Activated CD4-positive, alpha-beta memory T cell treated with anti-CD3 and anti-CD28 coated beads, Interleukin-2, amount 10 ng/mL, durations not matched to agents 7 days and 5 days (primary cell): ENCODE measurements around the gene UBE3A. TPM values are rescaled to one million over a fixed set of nuclear protein-coding genes. Genes with fewer than 3 reads are reported as not detected.

Experiments
- CTCF ChIA-PET: fragments of 350-600 bp; sonication (Branson Sonifier 250); formaldehyde crosslinking; loops from one replicate; lab custom pipeline; 2021; ENCODE audit warnings: antibody characterized with exemption, inconsistent platforms; lab: Charles Lee
- POLR2A ChIA-PET: fragments of 350-600 bp; sonication (Branson Sonifier 250); formaldehyde crosslinking; loops from one replicate; lab custom pipeline; 2021; ENCODE audit warnings: antibody characterized with exemption; lab: Charles Lee
- DNase-seq: peaks from one replicate; pipeline ENCODE4 v3.0.0-alpha.2; 2020
- H3K27ac Mint-ChIP-seq: one replicate; pipeline ENCODE4 v1.8.0; 2021; ENCODE audit warnings: mild to moderate bottlenecking, mixed read lengths
- H3K27me3 Mint-ChIP-seq: one replicate; pipeline ENCODE4 v1.8.0; 2021; ENCODE audit warnings: mixed read lengths
- H3K36me3 Mint-ChIP-seq: one replicate; pipeline ENCODE4 v1.8.0; 2021; ENCODE audit warnings: low read depth, mixed read lengths
- H3K4me1 Mint-ChIP-seq: one replicate; pipeline ENCODE4 v1.8.0; 2021; ENCODE audit warnings: mixed read lengths
- H3K4me3 Mint-ChIP-seq: one replicate; pipeline ENCODE4 v1.8.0; 2021; ENCODE audit warnings: mild to moderate bottlenecking, mixed read lengths
- H3K9me3 Mint-ChIP-seq: one replicate; pipeline ENCODE4 v1.8.0; 2021; ENCODE audit warnings: mixed read lengths
- total RNA-seq, 2 experiments: library from RNA; stranded (reverse); gene quantifications; one replicate each; pipeline ENCODE4 v1.2.3, GENCODE V29; 2021

The UBE3A gene
- total RNA-seq, 2 experiments from 2014 or later, result 74.9 to 82.2 TPM

DNA sequence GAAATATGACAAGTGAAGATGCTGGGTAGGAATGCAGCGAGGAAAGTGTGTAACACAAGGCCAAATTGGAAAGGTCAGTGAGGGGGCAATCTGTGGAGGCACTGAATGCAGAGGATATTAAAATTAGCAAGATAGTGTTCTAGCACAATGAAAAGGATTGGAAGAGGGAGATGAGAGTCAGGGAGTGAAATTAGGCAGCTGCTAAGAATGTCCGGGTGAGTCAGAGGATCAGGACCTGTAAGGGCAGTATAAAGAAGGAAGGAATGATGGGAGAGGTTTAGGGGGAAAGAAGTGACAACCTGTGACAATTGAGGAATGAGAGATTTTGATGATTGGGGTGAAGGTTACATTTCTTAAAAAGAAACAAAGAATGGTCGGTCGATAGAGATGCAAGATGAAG, 103.5 kb downstream of the UBE3A start:
- ChIA-PET POLR2A (no interaction called here), CTCF (no interaction called here)
- Mint-ChIP-seq H3K27me3 (no peaks in the 10 kb centered on the region), H3K9me3 (peaks cover 22% of the 10 kb centered on the region), H3K36me3 (peaks cover 81% of the 10 kb centered on the region), H3K27ac (no peak overlapping the region), H3K4me1 (no peaks in the 10 kb centered on the region), H3K4me3 (no peak overlapping the region)
- DNase-seq, result no peak

GRCh38 chr15:25333049-25333448, 105.8 kb downstream of the UBE3A start:
- Mint-ChIP-seq H3K27me3 (no peaks in the 10 kb centered on the region), H3K36me3 (peaks cover 69% of the 10 kb centered on the region), H3K4me1 (no peaks in the 10 kb centered on the region), H3K27ac (no peak overlapping the region), H3K9me3 (peaks cover 22% of the 10 kb centered on the region), H3K4me3 (no peak overlapping the region)
- POLR2A ChIA-PET, result no interaction called here
- no peak for DNase-seq
- CTCF ChIA-PET, result interaction anchor here (0.7 kb wide), 1 partner anchor 84 kb away, joined by 4 read pairs; no protein-coding TSS in a partner anchor

- Mint-ChIP-seq H3K4me3 (no peak overlapping the region), H3K9me3 (peaks cover 22% of the 10 kb centered on the region), H3K4me1 (no peaks in the 10 kb centered on the region), H3K27me3 (no peaks in the 10 kb centered on the region), H3K36me3 (peaks cover 64% of the 10 kb centered on the region), H3K27ac (no peak overlapping the region)
- CTCF ChIA-PET, result no interaction called here
- no peak for DNase-seq
- POLR2A ChIA-PET, result interaction anchor here (1.0 kb wide), 1 partner anchor 8 kb away, joined by 3 read pairs; no protein-coding TSS in a partner anchor
Measured at GRCh38 chr15:25332306-25332705, 106.5 kb downstream of the UBE3A start.

DNA sequence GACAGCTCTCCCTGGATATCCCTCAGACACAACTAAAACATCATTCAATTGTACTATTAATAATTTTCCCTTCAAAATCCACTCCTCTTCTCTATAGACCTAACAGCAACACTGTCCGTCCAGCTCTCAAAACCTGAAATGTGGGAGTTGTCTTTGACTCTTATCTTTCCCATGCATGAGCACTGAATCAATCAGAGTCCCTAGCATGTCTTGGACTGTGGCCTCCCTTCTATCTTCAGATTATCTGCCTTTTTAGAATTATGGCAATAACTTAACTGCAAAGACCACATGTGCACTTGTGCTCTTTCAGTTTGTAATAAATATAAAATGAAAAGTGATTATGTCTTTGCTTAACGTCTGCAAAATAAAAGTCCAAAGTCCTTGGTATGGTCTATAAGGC, 107.0 kb downstream of the UBE3A start:
- H3K36me3 Mint-ChIP-seq, result peaks cover 60% of the 10 kb centered on the region
- no peak overlapping the region for H3K27ac Mint-ChIP-seq
- no peak for DNase-seq
- ChIA-PET POLR2A (interaction anchor here (1.0 kb wide), 1 partner anchor 9 kb away, joined by 3 read pairs; no protein-coding TSS in a partner anchor), CTCF (interaction anchor here (0.7 kb wide), 1 partner anchor 79 kb away, joined by 6 read pairs; no protein-coding TSS in a partner anchor)
- no peaks in the 10 kb centered on the region for H3K4me1 Mint-ChIP-seq
- H3K27me3 Mint-ChIP-seq, result no peaks in the 10 kb centered on the region
- H3K9me3 Mint-ChIP-seq, result peaks cover 22% of the 10 kb centered on the region
- no peak overlapping the region for H3K4me3 Mint-ChIP-seq

GRCh38 chr15:25331404-25331803, 107.4 kb downstream of the UBE3A start:
- no peak overlapping the region for H3K4me3 Mint-ChIP-seq
- ChIA-PET CTCF (interaction anchor here (0.7 kb wide), 1 partner anchor 79 kb away, joined by 6 read pairs; no protein-coding TSS in a partner anchor), POLR2A (interaction anchor here (1.0 kb wide), 1 partner anchor 9 kb away, joined by 3 read pairs; no protein-coding TSS in a partner anchor)
- no peaks in the 10 kb centered on the region for H3K4me1 Mint-ChIP-seq
- H3K9me3 Mint-ChIP-seq, result peaks cover 22% of the 10 kb centered on the region
- H3K27ac Mint-ChIP-seq, result no peak overlapping the region
- no peak for DNase-seq
- peaks cover 56% of the 10 kb centered on the region for H3K36me3 Mint-ChIP-seq
- no peaks in the 10 kb centered on the region for H3K27me3 Mint-ChIP-seq

- CTCF ChIA-PET, result no interaction called here
Measured at GRCh38 chr15:25329696-25330095, 109.1 kb downstream of the UBE3A start.

GRCh38 chr15:25327686-25328085, 111.1 kb downstream of the UBE3A start:
- ChIA-PET CTCF (no interaction called here), POLR2A (no interaction called here)
- no peak overlapping the region for H3K27ac Mint-ChIP-seq
- no peak overlapping the region for H3K4me3 Mint-ChIP-seq
- H3K27me3 Mint-ChIP-seq, result no peaks in the 10 kb centered on the region
- H3K4me1 Mint-ChIP-seq, result no peaks in the 10 kb centered on the region
- peaks cover 28% of the 10 kb centered on the region for H3K36me3 Mint-ChIP-seq
- DNase-seq, result no peak
- peaks cover 11% of the 10 kb centered on the region for H3K9me3 Mint-ChIP-seq

More at GRCh38 chr15:25329696-25330095, 109.1 kb downstream of the UBE3A start:
- Mint-ChIP-seq H3K27ac (no peak overlapping the region), H3K9me3 (peaks cover 13% of the 10 kb centered on the region), H3K4me3 (no peak overlapping the region), H3K36me3 (peaks cover 39% of the 10 kb centered on the region), H3K27me3 (no peaks in the 10 kb centered on the region), H3K4me1 (no peaks in the 10 kb centered on the region)
- POLR2A ChIA-PET, result no interaction called here
- DNase-seq, result no peak

DNA sequence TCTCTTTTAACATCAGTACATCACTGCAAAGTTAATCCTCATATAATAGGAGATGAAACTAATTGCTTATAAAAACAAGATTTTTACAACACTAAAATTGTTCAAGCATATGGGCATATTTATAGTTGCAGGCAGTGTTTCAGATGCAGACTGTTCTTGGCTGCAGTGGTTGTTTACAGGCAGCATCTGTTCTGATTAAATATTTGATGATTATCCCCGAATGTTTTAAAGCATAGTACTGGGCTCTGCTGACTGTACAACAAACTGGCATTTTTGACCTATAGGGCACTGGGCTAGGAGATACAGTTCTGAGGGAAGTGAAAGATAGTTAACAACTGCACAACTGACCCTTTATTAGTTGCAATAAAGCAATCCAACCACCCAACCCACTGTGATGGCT, 113.6 kb downstream of the UBE3A start:
- POLR2A ChIA-PET, result no interaction called here
- peaks cover 13% of the 10 kb centered on the region for H3K9me3 Mint-ChIP-seq
- peaks cover 12% of the 10 kb centered on the region for H3K36me3 Mint-ChIP-seq

DNA sequence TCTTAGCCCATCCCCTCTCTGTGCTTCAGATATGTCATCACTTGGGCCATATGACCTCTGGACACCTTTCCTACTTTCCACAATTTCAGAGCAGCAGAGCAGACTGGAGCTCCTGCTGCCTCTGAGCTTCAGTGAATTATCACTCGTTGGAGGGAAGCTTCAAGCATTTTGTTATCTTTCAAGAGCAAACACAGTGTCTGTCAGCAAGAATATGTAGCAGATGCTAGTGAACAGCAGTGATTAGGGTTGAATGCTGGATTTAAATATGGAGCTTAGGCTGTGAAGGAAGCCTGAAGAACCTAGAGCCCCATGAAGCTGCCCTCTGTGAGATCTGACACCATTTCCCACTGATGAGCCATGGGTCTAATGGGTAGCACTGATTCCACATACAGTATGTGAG, 115.4 kb downstream of the UBE3A start:
- POLR2A ChIA-PET, result no interaction called here
- Mint-ChIP-seq H3K36me3 (peaks cover 9% of the 10 kb centered on the region), H3K27me3 (no peaks in the 10 kb centered on the region), H3K9me3 (peaks cover 25% of the 10 kb centered on the region), H3K4me1 (no peaks in the 10 kb centered on the region), H3K4me3 (no peak overlapping the region), H3K27ac (no peak overlapping the region)
- CTCF ChIA-PET, result no interaction called here
- no peak for DNase-seq

More for the DNA sequence above, 113.6 kb downstream of the UBE3A start:
- CTCF ChIA-PET, result no interaction called here
- DNase-seq, result no peak
- Mint-ChIP-seq H3K4me1 (no peaks in the 10 kb centered on the region), H3K4me3 (no peak overlapping the region), H3K27ac (no peak overlapping the region), H3K27me3 (no peaks in the 10 kb centered on the region)

GRCh38 chr15:25287823-25288222, 151.0 kb downstream of the UBE3A start:
- Mint-ChIP-seq H3K36me3 (no peaks in the 10 kb centered on the region), H3K27ac (no peak overlapping the region), H3K9me3 (peaks cover 9% of the 10 kb centered on the region), H3K4me1 (no peaks in the 10 kb centered on the region), H3K4me3 (no peak overlapping the region), H3K27me3 (no peaks in the 10 kb centered on the region)
- ChIA-PET CTCF (no interaction called here), POLR2A (no interaction called here)
- DNase-seq, result no peak
